ENCODE results near the gene XPC.
A peak's percentile ranks its signal among the peaks of the same experiment; 100 is the strongest.
"Not testable (repeated sequence)": the region's sequence is repeated elsewhere in the genome, so short reads cannot be mapped to it uniquely, and the experiment has no call there.

The XPC gene

DNA sequence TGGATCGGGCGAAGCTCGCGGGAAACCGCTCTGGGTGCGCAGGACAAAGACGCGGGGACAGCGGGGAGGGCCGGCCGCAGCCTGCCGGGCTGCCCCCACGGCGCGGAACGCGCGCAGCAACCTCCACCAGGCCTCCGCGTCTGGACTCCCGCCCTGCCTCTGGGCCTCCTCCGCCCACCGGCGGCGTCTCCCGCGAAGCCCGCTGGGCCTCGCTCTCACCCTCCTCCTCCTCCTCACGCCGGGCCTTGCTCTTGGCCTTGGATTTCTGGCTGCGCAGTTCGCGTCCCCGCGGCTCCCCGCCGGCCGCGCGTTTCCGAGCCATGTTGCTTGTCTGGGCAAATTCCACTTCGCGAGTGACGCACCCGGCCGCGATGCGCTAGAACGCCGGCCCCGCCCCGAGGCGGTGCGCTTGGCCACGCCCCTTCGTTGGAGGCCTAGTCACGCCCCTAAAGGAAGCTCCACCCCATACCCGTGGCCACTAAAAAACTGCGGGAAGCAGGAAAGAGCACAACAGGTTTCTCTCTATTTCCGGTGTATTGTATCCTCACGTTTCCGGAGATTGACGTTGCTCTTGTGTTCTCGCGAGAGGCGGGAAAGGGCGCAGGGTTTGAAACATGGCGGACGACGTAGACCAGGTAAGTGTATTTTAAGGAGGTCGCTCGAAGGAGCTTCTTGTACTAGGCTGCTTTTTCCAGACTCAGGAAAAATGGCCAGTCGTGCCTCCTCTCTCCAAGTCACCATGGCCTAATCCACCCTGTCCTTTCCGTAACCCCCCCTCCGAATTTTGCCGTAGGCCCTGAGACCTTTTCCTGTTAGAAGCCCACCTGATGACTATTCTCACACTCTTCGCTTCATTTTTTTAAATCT lies at the start of gene XPC, which contains the start of gene LSM3:
Gene XPC (minus strand): TSS at position 355 of the 867 bp plus-strand sequence. CDS start 33 bp downstream, at position 322.
Gene LSM3 (plus strand): TSS at position 571 of the 867 bp plus-strand sequence. CDS start 44 bp downstream, at position 615.
- peak; percentile 98 for DNase-seq (ENCODE audit: low read depth)
- TF ChIP-seq, protein P1, sequence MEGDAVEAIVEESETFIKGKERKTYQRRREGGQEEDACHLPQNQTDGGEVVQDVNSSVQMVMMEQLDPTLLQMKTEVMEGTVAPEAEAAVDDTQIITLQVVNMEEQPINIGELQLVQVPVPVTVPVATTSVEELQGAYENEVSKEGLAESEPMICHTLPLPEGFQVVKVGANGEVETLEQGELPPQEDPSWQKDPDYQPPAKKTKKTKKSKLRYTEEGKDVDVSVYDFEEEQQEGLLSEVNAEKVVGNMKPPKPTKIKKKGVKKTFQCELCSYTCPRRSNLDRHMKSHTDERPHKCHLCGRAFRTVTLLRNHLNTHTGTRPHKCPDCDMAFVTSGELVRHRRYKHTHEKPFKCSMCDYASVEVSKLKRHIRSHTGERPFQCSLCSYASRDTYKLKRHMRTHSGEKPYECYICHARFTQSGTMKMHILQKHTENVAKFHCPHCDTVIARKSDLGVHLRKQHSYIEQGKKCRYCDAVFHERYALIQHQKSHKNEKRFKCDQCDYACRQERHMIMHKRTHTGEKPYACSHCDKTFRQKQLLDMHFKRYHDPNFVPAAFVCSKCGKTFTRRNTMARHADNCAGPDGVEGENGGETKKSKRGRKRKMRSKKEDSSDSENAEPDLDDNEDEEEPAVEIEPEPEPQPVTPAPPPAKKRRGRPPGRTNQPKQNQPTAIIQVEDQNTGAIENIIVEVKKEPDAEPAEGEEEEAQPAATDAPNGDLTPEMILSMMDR (IDR thresholded peaks at IDR 0.05; ENCODE audit: control insufficient read depth, extremely low read depth, insufficient read depth) = no peak
- peak within 1 kb of the TSS; percentile 76 for H3K4me3 ChIP-seq (ENCODE audit: low read depth, low read length)

DNA sequence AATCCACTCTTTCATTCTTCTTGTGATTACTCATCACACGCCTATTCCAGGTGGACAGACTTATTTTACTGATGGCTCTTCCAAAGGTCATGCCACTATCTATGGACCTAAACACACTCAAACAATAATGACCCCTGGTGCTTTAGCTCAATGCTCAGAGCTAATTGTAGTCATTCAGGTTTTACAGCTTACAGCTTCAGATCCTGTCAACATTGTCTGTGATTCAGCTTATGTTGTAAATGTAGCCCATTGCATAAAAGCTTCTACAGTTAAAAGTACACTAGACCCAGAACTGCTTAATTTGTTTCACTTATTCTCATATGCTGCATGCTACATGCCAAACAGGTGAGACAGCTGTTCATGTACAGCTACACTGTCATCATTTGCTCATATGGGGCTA lies 49.5 kb upstream of the XPC start:
- DNase-seq (ENCODE audit: low read depth) = peak; percentile 72
- TF ChIP-seq, protein P1 (IDR thresholded peaks at IDR 0.05; ENCODE audit: control insufficient read depth, extremely low read depth, insufficient read depth) = no peak
- peak overlapping the region; percentile 13; the same call in 1 of the 2 replicates for H3K4me3 ChIP-seq (ENCODE audit: low read depth, low read length)

DNA sequence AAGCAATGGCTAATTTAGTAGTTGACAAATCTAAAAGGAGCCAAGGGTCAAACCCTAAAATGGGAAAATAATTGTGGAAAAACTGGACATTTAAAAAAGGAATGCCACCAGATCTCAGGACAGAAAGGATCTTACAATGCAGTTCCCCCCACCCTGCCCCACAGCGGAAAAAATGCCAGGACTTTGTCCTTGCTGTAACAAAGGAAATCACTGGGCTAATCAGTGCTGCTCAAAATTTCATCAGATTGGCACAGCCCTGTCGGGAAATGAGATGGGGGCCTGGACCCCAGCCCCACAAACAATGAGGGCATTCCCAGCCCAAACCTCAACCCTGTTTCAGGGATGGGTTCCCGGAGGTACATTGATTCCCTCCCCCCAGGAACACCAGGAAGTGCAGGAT lies 48.0 kb upstream of the XPC start:
- not testable (repeated sequence) for DNase-seq (ENCODE audit: low read depth); H3K4me3 ChIP-seq (ENCODE audit: low read depth, low read length)

DNA sequence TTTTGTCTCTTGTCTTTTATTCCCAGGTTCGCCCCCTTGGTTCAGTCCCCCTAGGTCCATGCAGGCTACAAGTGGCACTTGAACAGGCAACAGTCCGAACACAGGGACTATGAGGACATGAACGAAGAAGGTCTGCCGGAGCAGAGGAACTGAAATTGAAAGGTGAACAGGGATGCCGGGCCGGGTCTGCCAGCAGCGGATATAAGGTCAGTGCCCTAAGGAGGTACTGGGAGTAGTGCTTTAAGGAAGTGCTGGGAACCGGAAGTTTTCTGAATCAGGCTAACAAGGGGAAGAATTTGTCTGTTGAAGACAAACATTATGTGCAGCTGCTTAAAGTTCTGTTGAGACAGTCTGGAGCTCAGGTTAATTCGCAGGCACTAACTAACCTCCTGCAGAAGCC lies 47.0 kb upstream of the XPC start:
- TF ChIP-seq, protein P1 (IDR thresholded peaks at IDR 0.05; ENCODE audit: control insufficient read depth, extremely low read depth, insufficient read depth) = no peak
- H3K4me3 ChIP-seq (ENCODE audit: low read depth, low read length) = no peak overlapping the region
- no peak for DNase-seq (ENCODE audit: low read depth)

DNA sequence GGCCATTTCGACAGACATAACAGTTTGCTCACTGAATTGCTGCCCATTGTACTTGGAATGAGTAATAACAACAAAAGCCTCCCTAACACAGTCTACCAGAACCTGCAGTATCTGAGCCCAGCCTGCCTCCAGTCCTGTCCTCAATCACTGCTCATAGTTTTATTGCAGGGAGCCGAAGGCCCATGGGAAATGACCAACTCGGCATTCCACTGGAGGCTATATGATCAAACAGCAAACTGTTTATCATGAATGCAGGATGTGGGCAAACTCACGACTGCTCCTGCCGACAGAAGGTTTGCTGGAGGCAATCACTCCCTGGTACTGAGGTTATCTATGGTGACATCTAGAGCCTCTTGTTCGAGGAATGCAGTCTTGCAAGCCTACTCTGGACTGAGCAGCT lies 46.5 kb upstream of the XPC start:
- no peak overlapping the region for H3K4me3 ChIP-seq (ENCODE audit: low read depth, low read length)
- TF ChIP-seq, protein P1 (IDR thresholded peaks at IDR 0.05; ENCODE audit: control insufficient read depth, extremely low read depth, insufficient read depth) = no peak
- no peak for DNase-seq (ENCODE audit: low read depth)

DNA sequence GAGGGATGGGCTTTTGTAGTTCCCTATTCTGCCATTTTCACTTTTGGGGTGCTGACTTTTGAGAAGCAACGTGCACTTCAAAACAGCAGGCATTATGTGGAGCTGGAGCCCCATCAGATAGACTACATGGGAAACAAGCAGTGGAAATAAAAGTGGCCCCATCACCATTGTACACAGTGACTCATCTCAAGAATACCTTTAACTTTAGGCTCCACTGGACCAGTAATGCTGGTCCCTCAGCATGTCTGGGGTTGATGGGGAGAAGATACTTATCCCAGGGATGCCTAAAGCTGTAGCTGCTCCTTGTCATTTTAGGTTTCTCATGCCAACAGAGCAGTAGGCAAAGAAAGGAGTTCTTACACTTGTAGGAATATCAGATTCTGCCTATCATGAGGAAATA lies 45.2 kb upstream of the XPC start:
- no peak for DNase-seq (ENCODE audit: low read depth)
- no peak overlapping the region for H3K4me3 ChIP-seq (ENCODE audit: low read depth, low read length)
- TF ChIP-seq, protein P1 (IDR thresholded peaks at IDR 0.05; ENCODE audit: control insufficient read depth, extremely low read depth, insufficient read depth) = no peak

DNA sequence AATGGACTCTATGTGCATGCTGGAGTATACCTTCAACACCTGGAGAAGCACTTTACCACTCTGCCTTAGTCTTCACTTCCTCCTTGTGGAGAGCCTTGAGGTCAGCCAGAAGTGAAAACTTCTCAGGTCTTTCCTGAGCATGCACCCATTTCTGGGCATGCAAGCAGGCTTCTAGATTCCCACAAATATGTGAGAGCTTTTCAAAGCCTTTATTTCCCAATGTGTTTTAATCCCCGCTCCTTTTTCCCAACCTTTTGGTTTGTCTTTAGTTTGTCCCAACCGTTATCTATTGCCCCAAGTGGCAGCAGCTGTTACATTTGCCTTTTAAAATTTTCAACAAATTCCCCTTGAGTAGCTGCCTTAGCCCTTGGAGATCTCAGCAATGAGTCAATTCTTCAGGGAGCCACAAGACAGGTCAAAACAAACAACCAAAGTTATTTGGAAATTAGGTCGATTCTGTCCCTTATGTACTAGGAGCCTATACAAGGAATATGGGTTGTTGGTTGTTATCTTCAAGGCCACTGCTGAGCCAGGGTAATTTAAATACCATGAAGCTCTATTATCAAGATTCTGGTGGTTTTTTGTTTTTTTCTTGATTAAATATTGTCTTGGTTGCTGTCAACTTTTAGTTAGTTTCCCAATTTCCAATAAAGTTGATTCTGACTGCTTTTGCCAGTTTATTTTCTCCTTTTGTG lies 44.6 kb upstream of the XPC start:
- DNase-seq (ENCODE audit: low read depth) = no peak
- TF ChIP-seq, protein P1 (IDR thresholded peaks at IDR 0.05; ENCODE audit: control insufficient read depth, extremely low read depth, insufficient read depth) = no peak
- H3K4me3 ChIP-seq (ENCODE audit: low read depth, low read length) = no peak overlapping the region

Data from LNCaP clone FGC (cell line).